OCI-LY7 (cell line): ENCODE results near the gene HLCS. TPM values are rescaled to one million over a fixed set of nuclear protein-coding genes. Genes with fewer than 3 reads are reported as not detected.

ENCODE experiments used
- BruUV-seq: library from RNA; stranded (reverse); fragments of 400-500 nt; replicated peaks from 2 replicates; lab custom pipeline; 2021; lab: Mats Ljungman, UMichigan
- CTCF ChIA-PET: fragments of 300-600 bp; sonication (Branson Sonifier 250); formaldehyde crosslinking; loops from one replicate; lab custom pipeline; 2022; ENCODE audit warnings: antibody characterized with exemption; ENCODE audit not compliant: unreplicated experiment; lab: Charles Lee
- POLR2A ChIA-PET: fragments of 300-600 bp; sonication (Branson Sonifier 250); formaldehyde crosslinking; loops from one replicate; lab custom pipeline; 2022; ENCODE audit warnings: antibody characterized with exemption; lab: Charles Lee
- DNase-seq: peaks from one replicate; pipeline ENCODE4 v3.0.0-alpha.2; 2015; ENCODE audit warnings: low spot score
- H2AFZ ChIP-seq: fragments of 200-600 bp; sonication (generic), shearing (Covaris generic); 2 replicates; pipeline ENCODE4 v1.6.1; 2014; ENCODE audit warnings: mild to moderate bottlenecking, antibody characterized with exemption, low read length, moderate library complexity
- H3K27ac ChIP-seq: fragments of 200-600 bp; sonication (generic); 2 replicates; pipeline ENCODE4 v1.5.1; 2014; ENCODE audit warnings: mixed run types, low read depth, mild to moderate bottlenecking, moderate library complexity, low read length, inconsistent platforms; ENCODE audit not compliant: poor library complexity, severe bottlenecking
- H3K36me3 ChIP-seq: fragments of 200-600 bp; sonication (generic); 2 replicates; pipeline ENCODE4 v1.6.1; 2014; ENCODE audit warnings: mild to moderate bottlenecking, antibody characterized with exemption, low read length, moderate library complexity, mixed read lengths; ENCODE audit not compliant: insufficient read depth
- H3K4me1 ChIP-seq: fragments of 200-600 bp; sonication (generic); 2 replicates; pipeline ENCODE4 v1.5.1; 2014; ENCODE audit warnings: mild to moderate bottlenecking, low read length; ENCODE audit not compliant: insufficient read depth, poor library complexity, severe bottlenecking
- H3K4me2 ChIP-seq: fragments of 200-600 bp; sonication (generic); 2 replicates; pipeline ENCODE4 v1.6.1; 2014; ENCODE audit warnings: mild to moderate bottlenecking, low read length
- H3K4me3 ChIP-seq: fragments of 200-600 bp; sonication (generic); 2 replicates; pipeline ENCODE4 v1.5.1; 2014; ENCODE audit warnings: mild to moderate bottlenecking, low read depth, low read length; ENCODE audit not compliant: poor library complexity, severe bottlenecking
- H3K79me2 ChIP-seq: fragments of 200-600 bp; sonication (generic); 2 replicates; pipeline ENCODE4 v1.6.1; 2016; ENCODE audit warnings: low read depth, mild to moderate bottlenecking, low read length, moderate library complexity, mixed read lengths; ENCODE audit not compliant: insufficient read depth
- H3K9me2 ChIP-seq: fragments of 200-600 bp; sonication (generic); 2 replicates; pipeline ENCODE4 v1.6.1; 2016; ENCODE audit warnings: mild to moderate bottlenecking, low read length, mixed read lengths; ENCODE audit not compliant: insufficient read depth
- H3K9me3 ChIP-seq: fragments of 200-600 bp; sonication (generic); 2 replicates; pipeline ENCODE4 v1.6.1; 2014; ENCODE audit warnings: mild to moderate bottlenecking, mixed run types, low read length, mixed read lengths
- H4K20me1 ChIP-seq: fragments of 200-600 bp; sonication (generic); 2 replicates; pipeline ENCODE4 v1.6.1; 2014; ENCODE audit warnings: mild to moderate bottlenecking, antibody characterized with exemption, low read length, moderate library complexity, mixed read lengths; ENCODE audit not compliant: insufficient read depth
- CTCF ChIP-seq: fragments of 200-600 bp; sonication (generic); conservative IDR thresholded peaks from 2 replicates; pipeline ENCODE4 v1.5.1; 2014; ENCODE audit warnings: mild to moderate bottlenecking, antibody characterized with exemption, low read length, moderate library complexity, mixed read lengths
- EZH2phosphoT487 ChIP-seq: fragments of 200-600 bp; sonication (generic); IDR thresholded peaks from 2 replicates; pipeline ENCODE4 v1.6.1; 2018; ENCODE audit warnings: low read depth, borderline replicate concordance, mild to moderate bottlenecking, mixed run types, antibody characterized with exemption, low read length, moderate library complexity, mixed read lengths
- intact Hi-C: fragments of 100-400 bp; cut with micrococcal nuclease; formaldehyde crosslinking; loops from one replicate; pipeline ENCODE4 v1.10.0; 2022; ENCODE audit not compliant: unreplicated experiment
- total RNA-seq, 2 experiments: library from RNA; depleted of rRNA in 1 of 2; stranded (reverse); fragments of >200 nt in 1 of 2; shearing (Covaris generic) in 1 of 2; gene quantifications; 2 replicates each; pipeline ENCODE4 v1.2.3, GENCODE V29; 2014 to 2022

Gene HLCS
- total RNA-seq, 2 experiments from 2014 or later: 12.0 to 20.9 TPM

GRCh38 chr21:36810443-36810842 is 156.0 kb downstream of the HLCS start:
- no peaks in the 10 kb centered on the region for H3K36me3 ChIP-seq
- H3K27ac ChIP-seq: no peak overlapping the region
- intact Hi-C loops: no loop called here
- H3K4me3 ChIP-seq: no peak overlapping the region
- no TSS peak for BruUV-seq
- H3K9me3 ChIP-seq: no peaks in the 10 kb centered on the region
- ChIA-PET CTCF (no interaction called here), POLR2A (interaction anchor here (0.5 to 0.6 kb wide), 2 partner anchors 406 to 1087 kb away, joined by 6 read pairs; no protein-coding TSS in a partner anchor)
- no peak for TF ChIP-seq CTCF
- no peaks in the 10 kb centered on the region for H4K20me1 ChIP-seq
- no peaks in the 10 kb centered on the region for H3K79me2 ChIP-seq
- H3K4me1 ChIP-seq: no peaks in the 10 kb centered on the region
- DNase-seq: no peak
- no peak overlapping the region for H3K4me2 ChIP-seq
- no peaks in the 10 kb centered on the region for H3K9me2 ChIP-seq
- no peak overlapping the region for H2AFZ ChIP-seq

- no peak overlapping the region for H2AFZ ChIP-seq
- CTCF ChIA-PET: no interaction called here
- no peaks in the 10 kb centered on the region for H3K79me2 ChIP-seq
- POLR2A ChIA-PET: interaction anchor here (0.9 kb wide), 1 partner anchor 158 kb away, joined by 4 read pairs; no protein-coding TSS in a partner anchor
- TF ChIP-seq CTCF (no peak), EZH2phosphoT487 (no peak)
- H3K9me3 ChIP-seq: no peaks in the 10 kb centered on the region
- no TSS peak for BruUV-seq
- no peak for DNase-seq
- no peak overlapping the region for H3K27ac ChIP-seq
- H3K9me2 ChIP-seq: no peaks in the 10 kb centered on the region
- H3K4me1 ChIP-seq: no peaks in the 10 kb centered on the region
- H3K36me3 ChIP-seq: no peaks in the 10 kb centered on the region
- no peak overlapping the region for H3K4me3 ChIP-seq
- no peak overlapping the region for H3K4me2 ChIP-seq
- H4K20me1 ChIP-seq: no peaks in the 10 kb centered on the region
- intact Hi-C loops: no loop called here
Observed at GRCh38 chr21:36807422-36807928, 159.0 kb downstream of the HLCS start.

- DNase-seq: no peak
- H3K4me1 ChIP-seq: no peaks in the 10 kb centered on the region
- H2AFZ ChIP-seq: no peak overlapping the region
- ChIA-PET POLR2A (no interaction called here), CTCF (no interaction called here)
- no peak overlapping the region for H3K27ac ChIP-seq
- no peak overlapping the region for H3K4me3 ChIP-seq
- no peaks in the 10 kb centered on the region for H3K79me2 ChIP-seq
- H4K20me1 ChIP-seq: no peaks in the 10 kb centered on the region
- H3K9me3 ChIP-seq: no peaks in the 10 kb centered on the region
- H3K9me2 ChIP-seq: no peaks in the 10 kb centered on the region
- H3K36me3 ChIP-seq: no peaks in the 10 kb centered on the region
- no TSS peak for BruUV-seq
- intact Hi-C loops: no loop called here
- TF ChIP-seq CTCF (no peak), EZH2phosphoT487 (no peak)
- no peak overlapping the region for H3K4me2 ChIP-seq
Observed at GRCh38 chr21:36806103-36806502, 160.4 kb downstream of the HLCS start.
